Measurements from ENCODE around the gene ARID2.
A peak's percentile ranks its signal among the peaks of the same experiment; 100 is the strongest.

Gene ARID2

GRCh38 chr12:45877069-45877468 lies 147.6 kb downstream of the ARID2 start:
- DNase-seq, result no peak

- DNase-seq, result peak; percentile 65
Measured at GRCh38 chr12:45878630-45879255, 149.2 kb downstream of the ARID2 start.

GRCh38 chr12:45879363-45879895 lies 149.9 kb downstream of the ARID2 start:
- peak; percentile 9 for DNase-seq

GRCh38 chr12:45880533-45880932 lies 151.0 kb downstream of the ARID2 start:
- DNase-seq, result no peak

- no peak for DNase-seq
Measured at GRCh38 chr12:45883187-45883586, 153.7 kb downstream of the ARID2 start.

- no peak for DNase-seq
Measured at GRCh38 chr12:45886685-45887084, 157.2 kb downstream of the ARID2 start.

- no peak for DNase-seq
Measured at GRCh38 chr12:45887544-45887943, 158.0 kb downstream of the ARID2 start.

GRCh38 chr12:45890276-45890675 lies 160.8 kb downstream of the ARID2 start:
- no peak for DNase-seq

GRCh38 chr12:45893240-45893639 lies 163.7 kb downstream of the ARID2 start:
- peak; percentile 43 for DNase-seq

- DNase-seq, result no peak
Measured at GRCh38 chr12:45895961-45896360, 166.5 kb downstream of the ARID2 start.

- DNase-seq, result no peak
Measured at GRCh38 chr12:45898094-45898493, 168.6 kb downstream of the ARID2 start.

GRCh38 chr12:45907955-45908354 lies 178.4 kb downstream of the ARID2 start:
- no peak for DNase-seq

GRCh38 chr12:45909041-45909713 lies 179.7 kb downstream of the ARID2 start:
- DNase-seq, result no peak

GRCh38 chr12:45912774-45913173 lies 183.3 kb downstream of the ARID2 start:
- no peak for DNase-seq

- DNase-seq, result no peak
Measured at GRCh38 chr12:45913631-45914030, 184.1 kb downstream of the ARID2 start.

- no peak for DNase-seq
Measured at GRCh38 chr12:45914090-45914489, 184.6 kb downstream of the ARID2 start.

- no peak for DNase-seq
Measured at GRCh38 chr12:45915405-45915804, 185.9 kb downstream of the ARID2 start.

- no peak for DNase-seq
Measured at GRCh38 chr12:45918818-45919217, 189.3 kb downstream of the ARID2 start.

- no peak for DNase-seq
Measured at GRCh38 chr12:45928309-45928708, 198.8 kb downstream of the ARID2 start.

- no peak for DNase-seq
Measured at GRCh38 chr12:45930369-45930768, 200.9 kb downstream of the ARID2 start.

- no peak for DNase-seq
Measured at GRCh38 chr12:45933504-45933903, 204.0 kb downstream of the ARID2 start.

- DNase-seq, result no peak
Measured at GRCh38 chr12:45934956-45935355, 205.4 kb downstream of the ARID2 start.

- no peak for DNase-seq
Measured at GRCh38 chr12:45938566-45938965, 209.1 kb downstream of the ARID2 start.

GRCh38 chr12:45939759-45940158 lies 210.3 kb downstream of the ARID2 start:
- DNase-seq, result no peak

- no peak for DNase-seq
Measured at GRCh38 chr12:45944771-45945170, 215.3 kb downstream of the ARID2 start.

All from eye (tissue), 1 donor.